OCI-LY3 (cell line): ENCODE results near the gene RFX7.

Source experiments
- CTCF ChIP-seq: fragments of 200-600, 300-600 bp; sonication (generic); IDR thresholded peaks from 2 replicates; pipeline ENCODE4 v1.5.1; 2014; ENCODE audit warnings: antibody characterized with exemption, low read length, low read depth
- EZH2phosphoT487 ChIP-seq: fragments of 200-600 bp; shearing (Covaris generic); IDR thresholded peaks from 2 replicates; pipeline ENCODE4 v1.6.1; 2018; ENCODE audit warnings: antibody characterized with exemption, mixed run types, low read depth

GRCh38 chr15:56124391-56124790 lies 119.3 kb downstream of the RFX7 start:
- TF ChIP-seq CTCF, result no peak
- no peak for TF ChIP-seq EZH2phosphoT487
